Small intestine (tissue), 7 donors: ENCODE results near the gene CNTNAP1. TPM values are rescaled to one million over a fixed set of nuclear protein-coding genes. Genes with fewer than 3 reads are reported as not detected.

Experiments
- DNase-seq, 2 donors: peaks; one replicate each; pipeline versions ENCODE4 v3.0.0 to v3.0.0-alpha.2; 2013
- FAIRE-seq: peaks from 2 replicates; lab custom pipeline; 2012; peaks lifted over from hg19 to GRCh38; lab: Jason Lieb, UNC
- H3K27ac ChIP-seq, 3 donors: one replicate each; pipeline ENCODE4 v1.5.1; 2013; ENCODE audit warnings: low read length in 2 of 3, mild to moderate bottlenecking in 2 of 3, control low read depth in 1 of 3, inconsistent platforms in 1 of 3, low read depth in 1 of 3, moderate library complexity in 1 of 3
- H3K27me3 ChIP-seq, 3 donors: one replicate each; pipeline ENCODE4 v1.6.1; 2013; ENCODE audit warnings: low read length in 3 of 3, inconsistent platforms in 1 of 3; ENCODE audit not compliant: control insufficient read depth in 3 of 3, insufficient read depth in 3 of 3
- H3K36me3 ChIP-seq, 3 donors: one replicate each; pipeline ENCODE4 v1.6.1; 2013; ENCODE audit warnings: low read length in 3 of 3, inconsistent platforms in 1 of 3, low read depth in 1 of 3, mild to moderate bottlenecking in 1 of 3, moderate library complexity in 1 of 3; ENCODE audit not compliant: control insufficient read depth in 3 of 3, insufficient read depth in 2 of 3
- H3K4me1 ChIP-seq, 3 donors: one replicate each; pipeline ENCODE4 v1.6.1; 2013; ENCODE audit warnings: low read length in 2 of 3, inconsistent platforms in 1 of 3, low read depth in 1 of 3, mild to moderate bottlenecking in 1 of 3, moderate library complexity in 1 of 3; ENCODE audit not compliant: control insufficient read depth in 3 of 3, insufficient read depth in 2 of 3
- H3K4me3 ChIP-seq, 3 donors: one replicate each; pipeline ENCODE4 v1.5.1; 2013; ENCODE audit warnings: low read length in 3 of 3, control low read depth in 1 of 3, inconsistent platforms in 1 of 3, low read depth in 1 of 3, mild to moderate bottlenecking in 1 of 3, moderate library complexity in 1 of 3
- H3K9me3 ChIP-seq, 2 donors: one replicate each; pipeline ENCODE4 v1.6.1; 2013; ENCODE audit warnings: low read depth in 1 of 2, low read length in 1 of 2; ENCODE audit not compliant: control insufficient read depth in 2 of 2, insufficient read depth in 1 of 2
- WGBS, 3 donors: extraction: QIAGEN DNeasy Blood & Tissue Kit; methylation state at CpG; one replicate each; pipeline ENCODE4 v1.1.7; 2013; 5-methylcytosine and 5-hydroxymethylcytosine counted together
- polyA plus RNA-seq, 4 donors: library from polyadenylated mRNA; stranded (reverse) in 3 of 4; unstranded in 1 of 4; fragments of 200-250 nt in 3 of 4; fragments of 120-200 nt in 1 of 4; gene quantifications; one replicate each; pipeline versions ENCODE4 v1.2.1 to v1.2.3, GENCODE V29; 2013
- donor health status: healthy with polysubstance abuse.
- donor health status: control.
- donor health status: control.
- donor health status: Bipolar disorder and iron deficiency.
- donor health status: healthy.

The CNTNAP1 gene
- polyA plus RNA-seq, 4 donors: 0.54 to 2.7 (median 2.5) TPM; not detected in 1

DNA sequence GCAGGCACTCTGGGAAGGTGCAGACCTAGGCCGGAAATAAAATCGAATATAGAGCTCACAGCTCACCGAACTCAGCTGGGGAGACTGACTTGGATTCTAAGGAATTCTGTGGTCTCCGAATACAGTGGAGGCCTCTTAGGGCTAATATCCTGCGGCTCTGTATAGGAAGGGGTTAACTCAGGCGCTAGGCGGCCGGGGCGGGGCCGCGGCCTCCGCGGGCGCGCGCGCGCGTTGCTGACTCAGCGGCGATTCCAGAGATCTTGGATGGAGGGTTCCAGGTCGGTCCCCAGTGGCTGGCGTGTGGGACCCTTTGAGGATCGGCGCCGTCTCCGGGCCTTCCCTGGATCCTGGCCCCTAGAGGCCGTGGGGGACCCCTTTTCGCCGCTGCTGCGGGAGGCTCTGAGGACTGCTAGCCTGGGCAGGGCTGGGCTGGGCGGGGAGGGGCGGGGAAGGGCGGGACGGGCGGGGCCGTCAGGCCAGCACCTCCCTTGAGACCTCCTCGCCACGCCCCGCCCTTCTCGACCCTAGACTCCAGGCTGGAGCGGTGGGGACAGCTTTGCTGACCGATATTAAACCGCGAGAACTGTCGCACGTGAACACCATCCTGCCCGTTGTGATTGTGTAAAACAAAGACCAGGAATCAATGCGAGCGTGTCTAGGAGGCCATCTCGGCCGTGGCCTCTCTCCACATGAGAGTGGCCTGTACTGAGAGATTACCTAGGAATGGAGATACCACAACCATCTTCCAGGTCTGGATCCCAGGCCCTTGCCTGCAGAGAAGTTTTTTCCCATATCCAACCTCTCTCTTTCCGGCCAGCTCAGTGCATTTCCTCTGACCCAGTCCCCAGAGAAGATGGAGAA lies 4.2 kb upstream of the CNTNAP1 start:
- Histone ChIP-seq H3K9me3 (no peaks in the 10 kb centered on the region), H3K27ac (peak overlapping the region; percentile 82 to 98 (median 94)), H3K36me3 (peaks cover 0 to 8% (median 0%) of the 10 kb centered on the region in 3 donors), H3K4me3 (peak overlapping the region; percentile 56 to 73 (median 65)), H3K4me1 (peaks cover 2 to 82% (median 23%) of the 10 kb centered on the region in 3 donors), H3K27me3 (peaks cover 0 to 59% (median 2%) of the 10 kb centered on the region in 3 donors)
- 0 to 1% (median 1%) methylated on average over 49 to 53 of the region's 53 CpGs for WGBS, 3 donors
- FAIRE-seq (no peak), DNase-seq (peak; percentile 83 to 95)

DNA sequence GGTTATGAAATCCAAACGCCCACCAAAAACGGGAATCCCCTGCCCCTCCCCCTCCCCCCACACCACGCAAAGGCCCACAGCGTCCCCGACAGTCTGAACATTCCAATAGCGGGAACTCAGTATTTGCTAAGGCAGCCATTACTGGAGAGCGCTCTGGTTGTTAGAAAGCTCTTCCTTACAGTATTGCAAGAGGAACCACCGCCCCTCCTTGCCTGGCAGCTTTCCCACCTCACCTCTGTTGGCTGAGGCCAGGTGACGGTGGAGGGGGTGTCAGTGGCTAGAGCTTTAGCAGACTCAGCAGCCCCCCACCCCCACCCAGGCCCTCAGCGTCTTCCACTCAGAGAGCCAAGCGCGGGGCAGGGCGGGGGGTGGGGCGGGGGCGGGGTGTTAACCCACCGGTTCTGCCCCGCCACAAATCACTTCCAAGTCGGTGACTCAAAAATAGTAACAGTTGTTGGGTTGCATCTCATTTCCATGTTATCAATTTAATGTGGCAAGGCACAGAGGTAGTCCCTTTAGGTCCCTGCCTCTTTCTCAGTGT lies 3.3 kb upstream of the CNTNAP1 start:
- Histone ChIP-seq H3K9me3 (no peaks in the 10 kb centered on the region), H3K27ac (peak overlapping the region; percentile 70 to 98 (median 89)), H3K27me3 (peaks cover 0 to 59% (median 2%) of the 10 kb centered on the region in 3 donors), H3K36me3 (no peaks in the 10 kb centered on the region), H3K4me1 (peaks cover 2 to 84% (median 25%) of the 10 kb centered on the region in 3 donors), H3K4me3 (peak overlapping the region in 2 of 3 donors; percentile 41 to 73)
- FAIRE-seq (no peak), DNase-seq (peak in 1 of 2 donors; percentile 66)
- 2 to 4% (median 3%) methylated on average over 18 of the region's 18 CpGs for WGBS, 3 donors

DNA sequence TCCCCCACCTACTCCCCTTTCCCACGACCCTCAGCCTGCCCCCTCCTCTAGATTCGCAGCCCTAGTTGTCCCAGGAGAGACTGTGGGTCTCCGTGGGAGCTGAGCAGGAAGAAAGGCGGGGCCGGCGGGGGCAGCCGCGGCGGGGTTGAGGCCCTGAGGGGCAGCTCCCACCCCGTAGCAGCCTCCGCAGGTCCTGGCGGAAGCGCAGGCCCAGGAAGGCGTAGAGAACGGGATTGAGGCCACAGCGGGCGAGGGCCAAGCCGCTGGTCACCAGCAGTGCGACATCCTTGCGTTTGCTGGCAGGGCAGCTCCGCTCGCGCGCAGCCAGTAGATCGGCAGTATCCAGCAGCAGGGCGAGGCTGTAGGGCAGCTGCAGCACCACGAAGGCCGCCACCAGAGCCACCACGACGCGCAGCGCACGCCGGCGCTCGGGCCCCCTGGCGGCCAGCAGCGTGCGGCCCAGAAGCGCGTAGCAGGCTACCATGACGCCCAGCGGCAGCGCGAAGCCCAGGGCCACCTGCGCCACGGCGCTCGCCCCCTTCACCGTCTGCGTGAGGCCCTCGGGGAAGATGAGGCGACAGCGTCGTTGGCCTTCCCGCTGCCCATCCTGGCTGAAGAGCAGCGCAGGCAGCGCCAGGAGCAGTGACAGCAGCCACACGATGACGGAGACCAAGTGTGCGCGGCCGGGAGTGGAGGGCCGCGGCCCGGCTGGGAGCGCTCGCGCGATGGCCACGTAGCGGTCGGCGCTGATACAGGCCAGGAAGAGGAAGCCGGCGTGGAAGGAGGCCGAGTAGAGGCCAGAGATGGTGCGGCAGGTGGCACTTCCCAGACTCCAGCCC lies 2.6 kb upstream of the CNTNAP1 start:
- DNase-seq (peak; percentile 80 to 93), FAIRE-seq (no peak)
- peaks cover 0 to 59% (median 2%) of the 10 kb centered on the region in 3 donors for H3K27me3 ChIP-seq
- 4 to 7% (median 7%) methylated on average over 66 to 78 of the region's 78 CpGs for WGBS, 3 donors
- peaks cover 2 to 83% (median 21%) of the 10 kb centered on the region in 3 donors for H3K4me1 ChIP-seq
- no peaks in the 10 kb centered on the region for H3K36me3 ChIP-seq
- peak overlapping the region; percentile 70 to 98 (median 89) for H3K27ac ChIP-seq
- no peaks in the 10 kb centered on the region for H3K9me3 ChIP-seq
- peak overlapping the region in 2 of 3 donors; percentile 41 to 43 for H3K4me3 ChIP-seq

DNA sequence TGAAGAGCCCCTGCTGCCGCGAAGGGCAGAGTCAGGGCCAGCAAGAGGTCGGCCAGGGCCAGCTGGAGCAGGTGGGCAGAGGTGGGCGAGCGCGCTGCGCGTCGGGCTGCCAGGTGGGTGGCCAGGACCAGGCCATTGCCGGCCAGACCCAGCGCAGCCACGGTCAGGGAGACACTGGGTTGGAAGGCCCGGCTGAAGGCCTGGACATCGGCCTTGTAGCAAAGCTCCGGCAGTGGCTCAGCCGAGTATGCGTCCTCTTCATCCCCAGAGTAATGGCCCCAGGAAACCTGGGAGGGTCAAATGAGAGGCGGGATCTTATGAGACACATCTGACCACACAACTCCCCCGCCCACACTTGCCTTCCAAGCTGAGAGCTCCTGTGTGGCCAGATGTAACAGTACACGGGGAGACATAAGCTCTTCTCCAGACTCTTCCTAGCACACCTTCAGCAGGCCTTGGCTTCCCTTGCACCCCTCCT lies 2.0 kb upstream of the CNTNAP1 start:
- Histone ChIP-seq H3K27me3 (peaks cover 0 to 59% (median 2%) of the 10 kb centered on the region in 3 donors), H3K9me3 (peaks cover 0 to 1% of the 10 kb centered on the region in 2 donors), H3K4me1 (peaks cover 2 to 82% (median 20%) of the 10 kb centered on the region in 3 donors), H3K27ac (peak overlapping the region in 2 of 3 donors; percentile 89 to 98), H3K36me3 (peaks cover 0 to 4% (median 0%) of the 10 kb centered on the region in 3 donors), H3K4me3 (peak overlapping the region in 1 of 3 donors; percentile 27)
- 58 to 80% (median 80%) methylated on average over 20 of the region's 20 CpGs for WGBS, 3 donors
- DNase-seq (no peak), FAIRE-seq (no peak)

DNA sequence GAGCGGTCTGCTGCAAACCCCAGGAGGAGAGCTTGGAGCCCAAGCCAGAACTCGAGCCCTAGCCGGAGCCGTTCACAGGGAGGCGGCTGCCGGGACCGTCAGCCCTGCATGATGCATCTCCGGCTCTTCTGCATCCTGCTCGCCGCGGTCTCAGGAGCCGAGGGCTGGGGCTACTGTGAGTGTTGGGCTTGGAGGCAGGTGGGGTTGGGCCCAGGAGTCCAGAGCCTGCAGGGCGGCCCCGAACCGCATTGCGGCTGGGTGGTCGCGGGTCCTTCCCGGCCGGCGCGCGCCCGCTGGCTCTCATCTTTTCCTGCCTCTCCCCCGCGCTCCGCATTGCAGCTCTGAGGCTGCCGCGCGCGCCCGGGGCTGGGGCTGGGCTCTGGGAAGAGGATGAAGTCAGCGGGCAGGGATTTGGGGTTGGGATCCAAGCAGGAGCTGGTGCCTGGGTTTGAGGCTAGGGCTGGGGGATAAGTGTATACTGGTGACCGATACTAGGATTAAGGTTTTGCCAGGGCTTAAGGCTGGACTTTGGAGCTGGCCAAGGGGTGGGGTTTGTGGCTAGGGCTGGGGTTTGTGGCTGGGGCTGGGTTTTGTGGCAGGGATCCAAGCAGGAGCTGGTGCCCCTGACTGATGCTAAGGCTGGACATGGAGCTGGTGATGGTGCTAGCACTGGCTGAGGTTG lies 532 bp downstream of the CNTNAP1 start:
- no peak for FAIRE-seq
- peaks cover 0 to 83% (median 16%) of the 10 kb centered on the region in 3 donors for H3K4me1 ChIP-seq
- peaks cover 0 to 1% of the 10 kb centered on the region in 2 donors for H3K9me3 ChIP-seq
- H3K27ac ChIP-seq: peak overlapping the region in 2 of 3 donors; percentile 47 to 54
- H3K4me3 ChIP-seq: peak overlapping the region in 2 of 3 donors; percentile 34 to 48
- peaks cover 0 to 21% (median 0%) of the 10 kb centered on the region in 3 donors for H3K36me3 ChIP-seq
- WGBS, 3 donors: 1 to 2% (median 1%) methylated on average over 22 to 34 of the region's 34 CpGs
- peaks cover 0 to 71% (median 2%) of the 10 kb centered on the region in 3 donors for H3K27me3 ChIP-seq
- peak; percentile 55 to 60 for DNase-seq

DNA sequence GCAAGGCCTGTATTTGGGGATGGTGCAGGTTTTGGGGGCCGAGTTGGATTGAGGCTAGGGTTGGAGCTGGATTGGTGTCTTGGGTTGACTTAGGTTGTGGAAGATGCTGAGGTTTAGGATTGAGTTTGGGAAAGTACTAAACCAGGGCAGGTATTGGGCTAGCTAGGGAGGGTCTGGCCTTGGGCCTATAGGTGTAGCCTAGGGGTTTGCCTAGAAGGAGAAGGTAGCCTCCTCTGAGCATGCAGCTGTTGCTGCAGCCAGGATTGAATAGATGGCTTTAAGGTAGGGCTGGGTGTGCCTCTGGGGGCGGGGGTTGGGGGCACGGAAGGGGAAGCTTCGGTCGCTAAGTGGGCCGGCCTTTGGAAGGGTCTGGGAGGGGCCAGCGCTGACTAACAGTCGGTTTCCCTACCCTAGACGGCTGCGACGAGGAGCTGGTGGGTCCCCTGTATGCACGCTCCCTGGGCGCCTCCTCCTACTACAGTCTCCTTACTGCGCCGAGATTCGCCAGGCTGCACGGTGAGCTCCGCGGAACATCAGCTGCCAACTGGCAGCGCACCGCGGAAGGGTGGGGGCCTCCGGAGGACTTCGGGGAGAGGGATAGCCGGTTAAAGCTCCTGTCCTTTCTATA lies 1.2 kb downstream of the CNTNAP1 start:
- Histone ChIP-seq H3K27ac (no peak overlapping the region), H3K9me3 (peaks cover 0 to 1% of the 10 kb centered on the region in 2 donors), H3K4me3 (peak overlapping the region in 1 of 3 donors; percentile 48), H3K27me3 (peaks cover 0 to 78% (median 2%) of the 10 kb centered on the region in 3 donors), H3K36me3 (peaks cover 0 to 22% (median 0%) of the 10 kb centered on the region in 3 donors), H3K4me1 (peaks cover 0 to 82% (median 15%) of the 10 kb centered on the region in 3 donors)
- WGBS, 3 donors: 6 to 21% (median 10%) methylated on average over 23 to 25 of the region's 25 CpGs
- peak in 1 of 2 donors; percentile 44 for DNase-seq
- FAIRE-seq: no peak

DNA sequence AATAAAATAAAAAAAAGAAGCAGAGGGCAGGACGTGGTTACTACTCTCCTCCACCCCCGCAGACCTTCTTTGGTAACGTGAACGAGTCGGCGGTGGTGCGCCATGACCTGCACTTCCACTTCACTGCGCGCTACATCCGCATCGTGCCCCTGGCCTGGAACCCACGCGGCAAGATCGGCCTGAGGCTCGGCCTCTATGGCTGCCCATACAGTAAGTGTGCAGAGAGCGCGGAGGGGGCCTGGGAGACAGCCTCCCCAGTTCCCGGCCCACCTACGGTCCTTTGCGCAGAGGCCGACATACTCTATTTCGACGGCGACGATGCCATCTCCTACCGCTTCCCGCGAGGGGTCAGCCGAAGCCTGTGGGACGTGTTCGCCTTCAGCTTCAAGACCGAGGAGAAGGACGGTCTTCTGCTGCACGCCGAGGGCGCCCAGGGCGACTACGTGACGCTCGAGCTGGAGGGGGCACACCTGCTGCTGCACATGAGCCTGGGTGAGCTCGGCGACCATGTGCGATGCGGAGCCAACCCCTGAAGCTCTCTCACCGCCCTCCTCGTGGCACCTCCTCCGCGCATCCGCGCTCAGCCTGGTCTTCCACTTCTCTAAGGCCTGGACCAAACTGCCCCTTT lies 2.7 kb downstream of the CNTNAP1 start:
- Histone ChIP-seq H3K4me1 (peaks cover 0 to 68% (median 14%) of the 10 kb centered on the region in 3 donors), H3K4me3 (no peak overlapping the region), H3K9me3 (peaks cover 0 to 1% of the 10 kb centered on the region in 2 donors), H3K36me3 (peaks cover 0 to 27% (median 0%) of the 10 kb centered on the region in 3 donors), H3K27me3 (peaks cover 0 to 87% (median 2%) of the 10 kb centered on the region in 3 donors), H3K27ac (no peak overlapping the region)
- 30 to 64% (median 54%) methylated on average over 49 to 50 of the region's 50 CpGs for WGBS, 3 donors
- DNase-seq (peak in 1 of 2 donors; percentile 38), FAIRE-seq (no peak)
